Right atrium auricular region (tissue), 2 donors: ENCODE measurements around the gene ZNF211. TPM values are rescaled to one million over a fixed set of nuclear protein-coding genes. Genes with fewer than 3 reads are reported as not detected.

Source experiments
- DNase-seq: peaks from one replicate; pipeline ENCODE4 v3.0.0-alpha.2; 2019; ENCODE audit warnings: low spot score
- H3K27ac ChIP-seq, 2 donors: fragments of 200-600 bp; sonication (generic); 1 replicate in 1 of 2; 2 replicates in 1 of 2; pipeline ENCODE4 v1.5.1; 2016 to 2019
- H3K27me3 ChIP-seq, 2 donors: fragments of 200-600 bp; sonication (generic); one replicate each; pipeline versions ENCODE4 v1.5.1 to v1.6.0; 2017 to 2019
- H3K36me3 ChIP-seq: fragments of 200-600 bp; sonication (generic); one replicate; pipeline ENCODE4 v1.5.1; 2016
- H3K4me1 ChIP-seq, 2 donors: fragments of 200-600 bp; sonication (generic); one replicate each; pipeline versions ENCODE4 v1.5.1 to v1.6.0; 2017 to 2019
- H3K4me3 ChIP-seq, 2 donors: fragments of 200-600 bp; sonication (generic); 1 replicate in 1 of 2; 2 replicates in 1 of 2; pipeline ENCODE4 v1.5.1; 2017 to 2019; ENCODE audit warnings: mild to moderate bottlenecking in 1 of 2, moderate library complexity in 1 of 2
- H3K9me3 ChIP-seq, 2 donors: fragments of 200-600 bp; sonication (generic); one replicate each; pipeline ENCODE4 v1.5.1; 2019
- CTCF ChIP-seq, 2 donors: fragments of 200-600 bp; sonication (generic); IDR thresholded peaks; one replicate each; pipeline ENCODE4 v1.5.1; 2019; ENCODE audit warnings: antibody characterized with exemption in 2 of 2
- total RNA-seq, 2 donors: library from RNA; depleted of rRNA; stranded (reverse); fragments of >200 nt; gene quantifications; one replicate each; pipeline ENCODE4 v1.1.0, GENCODE V29; 2016

Gene ZNF211
- total RNA-seq, 2 donors from 2014 or later, result 8.8 to 9.7 TPM

GRCh38 chr19:57688011-57688763 is 55.2 kb downstream of the ZNF211 start:
- no peaks in the 10 kb centered on the region for H3K27me3 ChIP-seq
- no peak overlapping the region for H3K27ac ChIP-seq
- peaks cover 0 to 9% of the 10 kb centered on the region in 2 donors for H3K4me1 ChIP-seq
- peaks cover 25 to 77% of the 10 kb centered on the region in 2 donors for H3K9me3 ChIP-seq
- no peak for TF ChIP-seq CTCF (IDR thresholded peaks at IDR 0.05)
- no peak overlapping the region for H3K4me3 ChIP-seq
- peaks cover 42% of the 10 kb centered on the region for H3K36me3 ChIP-seq
- no peak for DNase-seq

GRCh38 chr19:57689750-57690149 is 56.8 kb downstream of the ZNF211 start:
- TF ChIP-seq CTCF (IDR thresholded peaks at IDR 0.05), result no peak
- no peaks in the 10 kb centered on the region for H3K27me3 ChIP-seq
- DNase-seq, result no peak
- H3K4me3 ChIP-seq, result no peak overlapping the region
- H3K4me1 ChIP-seq, result no peaks in the 10 kb centered on the region
- H3K9me3 ChIP-seq, result peaks cover 25 to 64% of the 10 kb centered on the region in 2 donors
- H3K27ac ChIP-seq, result no peak overlapping the region
- H3K36me3 ChIP-seq, result peaks cover 41% of the 10 kb centered on the region

Other genes starting within 250 kb of the ZNF211 start
- 10 to 100 TPM; 11.1 to 18.3 TPM for gene ZNF548, start 243.3 kb upstream of the ZNF211 start, total RNA-seq
- gene ZNF17, start 222.0 kb upstream of the ZNF211 start, total RNA-seq, result 1 to 10 TPM; 5.6 to 8.4 TPM
- gene ZNF749, start 197.8 kb upstream of the ZNF211 start, total RNA-seq, result 1 to 10 TPM; 1.1 to 3.5 TPM
- 1 to 10 TPM; 2.0 to 2.9 TPM for gene VN1R1, start 176.0 kb upstream of the ZNF211 start, total RNA-seq
- 10 to 100 TPM; 14.9 to 17.3 TPM for gene ZNF772, start 155.6 kb upstream of the ZNF211 start, total RNA-seq
- 1 to 10 TPM; 4.9 to 7.2 TPM for gene ZNF419, start 145.4 kb upstream of the ZNF211 start, total RNA-seq
- gene ZNF773, start 133.2 kb upstream of the ZNF211 start, total RNA-seq, result 1 to 10 TPM; 2.1 to 8.5 TPM
- 1 to 10 TPM; 2.2 to 4.1 TPM for gene ZNF549, start 105.8 kb upstream of the ZNF211 start, total RNA-seq
- gene ZNF550, start 73.3 kb upstream of the ZNF211 start, total RNA-seq, result 1 to 10 TPM; 4.6 to 5.2 TPM
- gene ZNF416, start 54.3 kb upstream of the ZNF211 start, total RNA-seq, result 1 to 10 TPM; 3.2 to 4.4 TPM
- gene ZIK1, start 49.0 kb upstream of the ZNF211 start, total RNA-seq, result 1 to 10 TPM; 3.3 to 4.9 TPM
- gene ZNF530, start 33.3 kb upstream of the ZNF211 start, total RNA-seq, result 10 to 100 TPM in 1 of 2 donors, 1 to 10 TPM in 1; 5.7 to 10.8 TPM
- 10 to 100 TPM; 11.5 to 14.1 TPM for gene ZNF134, start 18.9 kb upstream of the ZNF211 start, total RNA-seq
- under 1 TPM in 1 of 2 donors, not detected in 1; 0.24 TPM for gene ZSCAN4, start 35.8 kb downstream of the ZNF211 start, total RNA-seq
- 1 to 10 TPM; 3.0 to 5.1 TPM for gene ZNF551, start 48.8 kb downstream of the ZNF211 start, total RNA-seq
- gene ZNF154, start 76.0 kb downstream of the ZNF211 start, total RNA-seq, result 1 to 10 TPM; 2.8 to 3.3 TPM
- 1 to 10 TPM; 5.6 to 8.3 TPM for gene ZNF671, start 94.5 kb downstream of the ZNF211 start, total RNA-seq
- 1 to 10 TPM; 6.0 to 8.9 TPM for gene ZNF776, start 113.6 kb downstream of the ZNF211 start, total RNA-seq
- 10 to 100 TPM in 1 of 2 donors, 1 to 10 TPM in 1; 5.7 to 11.9 TPM for gene ZNF586, start 136.5 kb downstream of the ZNF211 start, total RNA-seq
- gene ZNF552, start 181.7 kb downstream of the ZNF211 start, total RNA-seq, result 1 to 10 TPM; 1.0 to 5.3 TPM
- 1 to 10 TPM; 3.2 to 5.7 TPM for gene ZNF587B, start 197.1 kb downstream of the ZNF211 start, total RNA-seq
- gene ZNF587, start 216.7 kb downstream of the ZNF211 start, total RNA-seq, result 10 to 100 TPM; 11.6 to 12.5 TPM